Sigmoid colon (tissue), 7 donors: ENCODE data around the gene UPK3A. TPM values are rescaled to one million over a fixed set of nuclear protein-coding genes. Genes with fewer than 3 reads are reported as not detected.

Experiments
- DNase-seq: peaks from one replicate; pipeline ENCODE4 v3.0.0-alpha.2; 2019
- H3K27ac ChIP-seq, 4 donors: fragments of 200-600 bp; sonication (generic); one replicate each; pipeline ENCODE4 v1.5.1; 2016 to 2019; ENCODE audit warnings: mild to moderate bottlenecking in 1 of 4
- H3K27me3 ChIP-seq, 3 donors: fragments of 200-600 bp; sonication (generic); one replicate each; pipeline ENCODE4 v1.5.1; 2019; ENCODE audit warnings: mild to moderate bottlenecking in 1 of 3
- H3K36me3 ChIP-seq, 4 donors: fragments of 200-600 bp; sonication (generic); one replicate each; pipeline ENCODE4 v1.5.1; 2016 to 2019
- H3K4me1 ChIP-seq, 4 donors: fragments of 200-600 bp; sonication (generic); one replicate each; pipeline ENCODE4 v1.5.1; 2017 to 2019
- H3K4me3 ChIP-seq, 4 donors: fragments of 200-600 bp; sonication (generic); one replicate each; pipeline ENCODE4 v1.5.1; 2017 to 2019; ENCODE audit warnings: mild to moderate bottlenecking in 2 of 4, moderate library complexity in 1 of 4
- H3K9me3 ChIP-seq, 4 donors: fragments of 200-600 bp in 3 of 4; sonication (generic) in 3 of 4; one replicate each; pipeline versions ENCODE4 v1.5.1 to v1.6.1; 2013 to 2019
- CTCF ChIP-seq, 4 experiments: fragments of 450-650 bp in 3 of 4; fragments of 200-600 bp in 1 of 4; IDR thresholded peaks; one replicate each; pipeline ENCODE4 v1.5.1; 2016 to 2019; ENCODE audit warnings: antibody characterized with exemption in 4 of 4, mild to moderate bottlenecking in 3 of 4, moderate library complexity in 2 of 4
- EP300 ChIP-seq, 4 donors: sonication (generic); formaldehyde crosslinking; IDR thresholded peaks; one replicate each; pipeline ENCODE4 v1.6.1; 2017; ENCODE audit warnings: antibody characterized with exemption in 4 of 4
- POLR2A ChIP-seq, 2 donors: fragments of 450-650 bp; IDR thresholded peaks; one replicate each; pipeline ENCODE4 v1.6.1; 2016; ENCODE audit warnings: antibody characterized with exemption in 2 of 2, mild to moderate bottlenecking in 2 of 2, moderate library complexity in 2 of 2
- POLR2AphosphoS5 ChIP-seq, 4 donors: sonication (generic); formaldehyde crosslinking; IDR thresholded peaks; one replicate each; pipeline ENCODE4 v1.6.1; 2017; ENCODE audit warnings: antibody characterized with exemption in 4 of 4
- WGBS, 2 donors: extraction: QIAGEN DNeasy Blood & Tissue Kit; methylation state at CpG; one replicate each; pipeline ENCODE4 v1.1.7; 2013; 5-methylcytosine and 5-hydroxymethylcytosine counted together
- intact Hi-C: fragments of 100-400 bp; cut with DNase I; formaldehyde crosslinking; loops from one replicate; pipeline ENCODE4 v1.15.1; 2023
- polyA plus RNA-seq, 3 donors: library from polyadenylated mRNA; stranded (reverse); fragments of 200-250 nt; gene quantifications; one replicate each; pipeline ENCODE4 v1.2.3, GENCODE V29; 2013
- total RNA-seq, 4 donors: library from RNA; depleted of rRNA; stranded (reverse); fragments of >200 nt; gene quantifications; one replicate each; pipeline ENCODE4 v1.1.0, GENCODE V29; 2016
- donor health status: healthy with polysubstance abuse.
- donor health status: Bipolar disorder and iron deficiency.
- donor health status: healthy.

The UPK3A gene
- total RNA-seq (not detected), polyA plus RNA-seq (under 1 TPM in 1 of 3 donors, not detected in 2; 0.98 TPM)

- 7 to 9% methylated on average over 46 of the region's 46 CpGs for WGBS, 2 donors
- TF ChIP-seq CTCF (IDR thresholded peaks at IDR 0.05) (no peak), POLR2A (IDR thresholded peaks at IDR 0.05) (no peak), POLR2AphosphoS5 (IDR thresholded peaks at IDR 0.05) (no peak), EP300 (IDR thresholded peaks at IDR 0.05) (no peak)
- intact Hi-C loops = no loop called here
- Histone ChIP-seq H3K36me3 (no peaks in the 10 kb centered on the region), H3K27me3 (peaks cover 6 to 38% (median 8%) of the 10 kb centered on the region in 3 donors), H3K27ac (no peak within 1 kb of the TSS), H3K4me3 (peak within 1 kb of the TSS in 3 of 4 donors; percentile 27 to 38 (median 36)), H3K4me1 (peaks cover 0 to 19% (median 11%) of the 10 kb centered on the region in 4 donors), H3K9me3 (no peaks in the 10 kb centered on the region)
- DNase-seq = no peak
Observed at GRCh38 chr22:45284705-45285262, at the start of gene UPK3A. UPK3A (plus strand) TSS chr22:45284949; CDS start chr22:45285014, 65 bp downstream.

DNA sequence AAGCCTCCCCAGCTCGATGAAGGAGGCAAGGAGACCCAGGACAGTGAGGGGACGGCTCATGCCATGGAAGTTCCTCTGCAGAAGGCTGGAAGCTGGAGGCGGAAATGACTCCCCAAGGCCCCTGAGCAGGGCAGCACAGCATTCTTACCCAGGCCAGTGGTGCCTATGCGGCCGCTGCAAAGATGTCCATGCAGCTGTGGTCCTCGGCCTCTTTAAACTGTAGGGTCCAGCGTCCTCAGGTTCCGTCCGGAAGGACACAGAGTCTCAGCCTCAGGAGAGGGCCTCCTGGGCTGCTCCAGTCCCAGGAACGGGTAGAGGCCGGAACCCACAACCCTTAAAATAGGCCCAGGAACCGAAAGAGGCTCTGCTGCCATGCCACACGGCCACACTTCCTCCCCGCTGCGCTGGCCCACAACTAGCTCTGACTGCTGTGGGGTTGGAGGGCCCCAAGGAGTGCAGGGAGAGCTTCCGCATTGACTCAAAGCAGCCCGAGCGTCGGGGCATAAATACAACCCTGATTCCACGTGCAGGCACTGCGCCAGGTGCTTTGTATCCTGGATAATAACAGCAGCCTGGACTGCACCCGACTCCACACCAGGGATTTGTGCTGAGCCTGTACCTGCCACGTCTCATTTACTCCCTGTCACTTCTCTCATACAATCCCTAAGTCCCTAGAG, 49.5 kb upstream of the UPK3A start:
- H3K27ac ChIP-seq = peak overlapping the region in 2 of 4 donors; percentile 5 to 41
- 63 to 86% methylated on average over 23 of the region's 23 CpGs for WGBS, 2 donors
- H3K9me3 ChIP-seq = no peaks in the 10 kb centered on the region
- DNase-seq = no peak
- no peaks in the 10 kb centered on the region for H3K27me3 ChIP-seq
- H3K4me1 ChIP-seq = peaks cover 0 to 27% (median 20%) of the 10 kb centered on the region in 4 donors
- TF ChIP-seq EP300 (IDR thresholded peaks at IDR 0.05) (no peak), POLR2AphosphoS5 (IDR thresholded peaks at IDR 0.05) (no peak), POLR2A (IDR thresholded peaks at IDR 0.05) (no peak), CTCF (IDR thresholded peaks at IDR 0.05) (no peak)
- intact Hi-C loops = no loop called here
- H3K36me3 ChIP-seq = peaks cover 0 to 5% (median 0%) of the 10 kb centered on the region in 4 donors
- no peak overlapping the region for H3K4me3 ChIP-seq

- no peak overlapping the region for H3K4me3 ChIP-seq
- DNase-seq = no peak
- 65 to 85% methylated on average over 20 of the region's 20 CpGs for WGBS, 2 donors
- peaks cover 0 to 29% (median 21%) of the 10 kb centered on the region in 4 donors for H3K4me1 ChIP-seq
- H3K36me3 ChIP-seq = peaks cover 0 to 5% (median 0%) of the 10 kb centered on the region in 4 donors
- TF ChIP-seq EP300 (IDR thresholded peaks at IDR 0.05) = no peak
- TF ChIP-seq POLR2A (IDR thresholded peaks at IDR 0.05) = no peak
- TF ChIP-seq CTCF (IDR thresholded peaks at IDR 0.05) = no peak
- no peak for TF ChIP-seq POLR2AphosphoS5 (IDR thresholded peaks at IDR 0.05)
- H3K27ac ChIP-seq = no peak overlapping the region
- H3K9me3 ChIP-seq = no peaks in the 10 kb centered on the region
- intact Hi-C loops = no loop called here
- H3K27me3 ChIP-seq = no peaks in the 10 kb centered on the region
Observed at GRCh38 chr22:45235851-45236342, 48.9 kb upstream of the UPK3A start.

DNA sequence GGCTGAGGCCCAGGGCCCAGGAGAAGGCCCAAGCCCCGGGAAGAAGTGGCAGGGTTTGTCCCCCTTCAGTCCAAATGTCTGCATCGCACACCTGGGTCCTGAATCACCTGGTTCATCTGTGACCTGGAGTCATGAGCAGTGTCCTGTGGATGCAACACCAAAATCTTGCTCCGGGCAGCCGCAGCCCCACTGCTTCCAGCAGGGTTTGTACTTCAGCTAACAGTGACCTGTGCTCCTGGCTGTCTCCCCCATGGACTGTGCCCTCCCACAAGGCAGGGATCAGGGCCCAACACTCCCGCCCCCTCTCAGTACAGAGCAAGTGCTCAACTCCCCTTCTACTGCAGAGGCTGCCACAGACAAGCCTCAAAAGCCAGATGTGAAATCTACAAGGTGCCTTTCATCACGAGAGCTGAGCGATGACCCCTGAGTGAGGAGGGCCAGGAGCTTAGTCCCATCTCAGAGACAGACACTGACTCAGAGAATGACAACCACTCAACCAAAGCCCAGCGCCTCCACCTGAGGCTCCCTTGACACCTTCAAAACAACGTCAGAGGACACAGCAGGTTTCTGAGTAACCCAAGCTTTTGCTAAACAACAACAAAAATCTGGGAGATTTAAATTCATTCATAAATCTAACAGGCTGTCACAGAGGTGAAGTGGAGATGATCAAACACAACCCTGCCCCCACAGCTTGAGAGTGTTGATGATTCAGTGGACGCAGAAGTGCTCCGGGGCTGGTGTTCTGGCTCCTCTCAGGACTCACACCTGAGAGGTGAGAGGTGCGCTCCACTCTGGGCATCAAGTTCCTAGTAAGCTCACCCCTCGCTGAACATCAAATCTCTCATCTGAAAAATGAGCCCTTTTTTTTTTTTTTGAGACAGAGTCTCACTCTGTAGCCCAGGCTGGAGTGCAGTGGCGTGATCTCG, 47.4 kb upstream of the UPK3A start:
- Histone ChIP-seq H3K27ac (no peak overlapping the region), H3K4me1 (peaks cover 0 to 33% (median 26%) of the 10 kb centered on the region in 4 donors), H3K9me3 (no peaks in the 10 kb centered on the region), H3K36me3 (peaks cover 0 to 5% (median 0%) of the 10 kb centered on the region in 4 donors), H3K27me3 (no peaks in the 10 kb centered on the region), H3K4me3 (no peak overlapping the region)
- no peak for DNase-seq
- no peak for TF ChIP-seq EP300 (IDR thresholded peaks at IDR 0.05)
- TF ChIP-seq CTCF (IDR thresholded peaks at IDR 0.05) = no peak
- intact Hi-C loops = no loop called here
- 92 to 94% methylated on average over 15 of the region's 15 CpGs for whole genome bisulfite sequencing, 2 donors
